ENCODE results near the gene SUSD6.
"Not testable (repeated sequence)": the region's sequence is repeated elsewhere in the genome, so short reads cannot be mapped to it uniquely, and the experiment has no call there.

Gene SUSD6

GRCh38 chr14:69696204-69696527, 84.8 kb downstream of the SUSD6 start:
- no peak for DNase-seq

GRCh38 chr14:69696633-69697557, 85.5 kb downstream of the SUSD6 start:
- DNase-seq: peak; percentile 61 to 74

GRCh38 chr14:69698572-69698971, 87.2 kb downstream of the SUSD6 start:
- DNase-seq: no peak

- DNase-seq: not testable (repeated sequence)
Measured at GRCh38 chr14:69699243-69699642, 87.8 kb downstream of the SUSD6 start.

GRCh38 chr14:69699748-69700303, 88.4 kb downstream of the SUSD6 start:
- DNase-seq: no peak

GRCh38 chr14:69700575-69700974, 89.2 kb downstream of the SUSD6 start:
- DNase-seq: no peak

- DNase-seq: no peak
Measured at GRCh38 chr14:69701291-69701690, 89.9 kb downstream of the SUSD6 start.

GRCh38 chr14:69701857-69702256, 90.5 kb downstream of the SUSD6 start:
- no peak for DNase-seq

- DNase-seq: peak; percentile 80 to 88
Measured at GRCh38 chr14:69703047-69704039, 91.9 kb downstream of the SUSD6 start.

GRCh38 chr14:69704319-69704718, 92.9 kb downstream of the SUSD6 start:
- no peak for DNase-seq

- no peak for DNase-seq
Measured at GRCh38 chr14:69705706-69706105, 94.3 kb downstream of the SUSD6 start.

GRCh38 chr14:69708049-69708448, 96.7 kb downstream of the SUSD6 start:
- DNase-seq: no peak

- no peak for DNase-seq
Measured at GRCh38 chr14:69708586-69709560, 97.5 kb downstream of the SUSD6 start.

- peak; percentile 85 to 88 for DNase-seq
Measured at GRCh38 chr14:69710378-69710777, 99.0 kb downstream of the SUSD6 start.

GRCh38 chr14:69711065-69711464, 99.7 kb downstream of the SUSD6 start:
- no peak for DNase-seq

GRCh38 chr14:69711477-69711876, 100.1 kb downstream of the SUSD6 start:
- DNase-seq: no peak

GRCh38 chr14:69711881-69712560, 100.6 kb downstream of the SUSD6 start:
- DNase-seq: no peak

GRCh38 chr14:69712599-69713088, 101.2 kb downstream of the SUSD6 start:
- DNase-seq: no peak

- DNase-seq: no peak
Measured at GRCh38 chr14:69713209-69713781, 101.9 kb downstream of the SUSD6 start.

- DNase-seq: no peak
Measured at GRCh38 chr14:69713993-69714679, 102.7 kb downstream of the SUSD6 start.

Measured in inflammatory macrophage (primary cell).